ENCODE data around the gene S100P. TPM values are rescaled to one million over a fixed set of nuclear protein-coding genes. Genes with fewer than 3 reads are reported as not detected.
"Not testable (repeated sequence)": the region's sequence is repeated elsewhere in the genome, so short reads cannot be mapped to it uniquely, and the experiment has no call there.

The S100P gene
- total RNA-seq, 1 donor from 2014 or later = not detected

GRCh38 chr4:6671648-6672047 lies 22.0 kb upstream of the S100P start:
- H3K27me3 ChIP-seq = no peaks in the 10 kb centered on the region
- no peak for TF ChIP-seq CTCF (IDR thresholded peaks at IDR 0.05)
- H3K27ac ChIP-seq = no peak overlapping the region
- H3K4me3 ChIP-seq = no peak overlapping the region
- H3K9me3 ChIP-seq = no peaks in the 10 kb centered on the region
- no peak for DNase-seq (ENCODE audit: low spot score in 2 of 2)
- H3K36me3 ChIP-seq = peaks cover 0 to 3% of the 10 kb centered on the region in 2 donors
- peaks cover 14 to 19% of the 10 kb centered on the region in 2 donors for H3K4me1 ChIP-seq
- intact Hi-C loops (cut with DNase I) = loop anchor here (10.0 kb wide), 1 partner anchor 97 kb away; the partner anchor contains the start of gene MAN2B2

- no peak overlapping the region for H3K27ac ChIP-seq
- no peaks in the 10 kb centered on the region for H3K9me3 ChIP-seq
- no peak for TF ChIP-seq CTCF (IDR thresholded peaks at IDR 0.05)
- no peak for DNase-seq (ENCODE audit: low spot score in 2 of 2)
- H3K27me3 ChIP-seq = no peaks in the 10 kb centered on the region
- H3K4me3 ChIP-seq = no peak overlapping the region
- peaks cover 14 to 24% of the 10 kb centered on the region in 2 donors for H3K4me1 ChIP-seq
- H3K36me3 ChIP-seq = peaks cover 2 to 3% of the 10 kb centered on the region in 2 donors
- intact Hi-C loops (cut with DNase I) = loop anchor here (10.0 kb wide), 1 partner anchor 97 kb away; the partner anchor contains the start of gene MAN2B2
Observed at GRCh38 chr4:6672131-6672530, 21.5 kb upstream of the S100P start.

- not testable (repeated sequence) for H3K27ac ChIP-seq; DNase-seq (ENCODE audit: low spot score in 2 of 2); H3K36me3 ChIP-seq; H3K27me3 ChIP-seq; H3K4me3 ChIP-seq; H3K9me3 ChIP-seq
- peaks cover 14 to 26% of the 10 kb centered on the region in 2 donors for H3K4me1 ChIP-seq
- intact Hi-C loops (cut with DNase I) = loop anchor here (10.0 kb wide), 1 partner anchor 98 kb away; the partner anchor contains the start of gene MAN2B2
Observed at GRCh38 chr4:6672541-6673190, 21.0 kb upstream of the S100P start.

GRCh38 chr4:6673191-6673659 lies 20.5 kb upstream of the S100P start:
- Histone ChIP-seq H3K4me1 (peaks cover 14 to 26% of the 10 kb centered on the region in 2 donors), H3K4me3 (peak overlapping the region; percentile 93), H3K27ac (peak overlapping the region; percentile 68 to 87)
- not testable (repeated sequence) for H3K36me3 ChIP-seq; H3K27me3 ChIP-seq; DNase-seq (ENCODE audit: low spot score in 2 of 2); H3K9me3 ChIP-seq
- intact Hi-C loops (cut with DNase I) = loop anchor here (10.0 kb wide), 1 partner anchor 98 kb away; the partner anchor contains the start of gene MAN2B2

- H3K27ac ChIP-seq = peak overlapping the region; percentile 68 to 87
- intact Hi-C loops (cut with DNase I) = loop anchor here (1.0 to 10.0 kb wide), 4 partner anchors 15 to 99 kb away; partner anchors contain the start of genes MAN2B2, MRFAP1 and MRFAP1L1
- peak; percentile 84 to 96 for DNase-seq (ENCODE audit: low spot score in 2 of 2)
- no peak for TF ChIP-seq CTCF (IDR thresholded peaks at IDR 0.05)
- H3K4me1 ChIP-seq = peaks cover 14 to 26% of the 10 kb centered on the region in 2 donors
- peak overlapping the region; percentile 93 for H3K4me3 ChIP-seq
- H3K9me3 ChIP-seq = no peaks in the 10 kb centered on the region
- H3K36me3 ChIP-seq = peaks cover 3 to 4% of the 10 kb centered on the region in 2 donors
- H3K27me3 ChIP-seq = no peaks in the 10 kb centered on the region
Observed at GRCh38 chr4:6673660-6674499, 19.8 kb upstream of the S100P start.

GRCh38 chr4:6674500-6675149 lies 19.1 kb upstream of the S100P start:
- Histone ChIP-seq H3K36me3 (peaks cover 3 to 4% of the 10 kb centered on the region in 2 donors), H3K9me3 (no peaks in the 10 kb centered on the region), H3K27ac (peak overlapping the region; percentile 68 to 87), H3K27me3 (no peaks in the 10 kb centered on the region), H3K4me3 (peak overlapping the region; percentile 93), H3K4me1 (peaks cover 14 to 26% of the 10 kb centered on the region in 2 donors)
- intact Hi-C loops (cut with DNase I) = loop anchor here (1.0 to 10.0 kb wide), 4 partner anchors 16 to 100 kb away; partner anchors contain the start of genes MAN2B2, MRFAP1 and MRFAP1L1
- DNase-seq (ENCODE audit: low spot score in 2 of 2) = no peak
- TF ChIP-seq CTCF (IDR thresholded peaks at IDR 0.05) = peak in 1 of 3 experiments; percentile 30
